22Rv1 (cell line): ENCODE data around the gene ALG12.

Source experiments
- CTCF ChIP-seq: fragments of 450-650 bp; IDR thresholded peaks from 2 replicates; pipeline ENCODE4 v1.5.1; 2017; ENCODE audit warnings: mild to moderate bottlenecking
- ZFX ChIP-seq: fragments of 450-650 bp; IDR thresholded peaks from 2 replicates; pipeline ENCODE4 v1.6.1; 2017; ENCODE audit warnings: antibody characterized with exemption, borderline replicate concordance

GRCh38 chr22:49929994-49930575, 11.8 kb upstream of the ALG12 start:
- TF ChIP-seq ZFX, result no peak
- no peak for TF ChIP-seq CTCF
